Activated CD4-positive, alpha-beta T cell treated with anti-CD3 and anti-CD28 coated beads, Interleukin-2, amount 10 ng/mL, durations not matched to agents 7 days and 5 days (primary cell): Measurements from ENCODE around the gene PDE7B. TPM values are rescaled to one million over a fixed set of nuclear protein-coding genes. Genes with fewer than 3 reads are reported as not detected.
"Not testable (repeated sequence)": the region's sequence is repeated elsewhere in the genome, so short reads cannot be mapped to it uniquely, and the experiment has no call there.

ENCODE experiments used
- CTCF ChIA-PET: fragments of 350-600 bp; sonication (Branson Sonifier 250); formaldehyde crosslinking; loops from one replicate; lab custom pipeline; 2021; ENCODE audit warnings: antibody characterized with exemption; lab: Charles Lee
- POLR2A ChIA-PET: fragments of 350-600 bp; sonication (Branson Sonifier 250); formaldehyde crosslinking; loops from one replicate; lab custom pipeline; 2021; ENCODE audit warnings: antibody characterized with exemption; lab: Charles Lee
- DNase-seq: peaks from one replicate; pipeline ENCODE4 v3.0.0-alpha.2; 2020
- H3K27ac Mint-ChIP-seq: one replicate; pipeline ENCODE4 v1.8.0; 2021; ENCODE audit warnings: mild to moderate bottlenecking, moderate library complexity, mixed read lengths
- H3K27me3 Mint-ChIP-seq: one replicate; pipeline ENCODE4 v1.8.0; 2021; ENCODE audit warnings: mixed read lengths
- H3K36me3 Mint-ChIP-seq: one replicate; pipeline ENCODE4 v1.8.0; 2021; ENCODE audit warnings: low read depth, mixed read lengths
- H3K4me1 Mint-ChIP-seq: one replicate; pipeline ENCODE4 v1.8.0; 2021; ENCODE audit warnings: mixed read lengths
- H3K4me3 Mint-ChIP-seq: one replicate; pipeline ENCODE4 v1.8.0; 2021; ENCODE audit warnings: mild to moderate bottlenecking, moderate library complexity, mixed read lengths
- H3K9me3 Mint-ChIP-seq: one replicate; pipeline ENCODE4 v1.8.0; 2021; ENCODE audit warnings: mixed read lengths
- total RNA-seq, 2 experiments: library from RNA; stranded (reverse); gene quantifications; one replicate each; pipeline ENCODE4 v1.2.3, GENCODE V29; 2021

PDE7B gene
- total RNA-seq, 2 experiments from 2014 or later = 0.57 to 1.2 TPM

- ChIA-PET POLR2A (no interaction called here), CTCF (interaction anchor here (0.6 kb wide), 1 partner anchor 746 kb away, joined by 5 read pairs; no protein-coding TSS in a partner anchor)
- H3K4me3 Mint-ChIP-seq = no peak overlapping the region
- H3K27ac Mint-ChIP-seq = no peak overlapping the region
- no peak for DNase-seq
- no peaks in the 10 kb centered on the region for H3K4me1 Mint-ChIP-seq
- H3K9me3 Mint-ChIP-seq = peaks cover 2% of the 10 kb centered on the region
- H3K36me3 Mint-ChIP-seq = no peaks in the 10 kb centered on the region
- H3K27me3 Mint-ChIP-seq = peaks cover 2% of the 10 kb centered on the region
These were observed 357.3 kb downstream of the PDE7B start for GRCh38 chr6:136208783-136209182.

DNA sequence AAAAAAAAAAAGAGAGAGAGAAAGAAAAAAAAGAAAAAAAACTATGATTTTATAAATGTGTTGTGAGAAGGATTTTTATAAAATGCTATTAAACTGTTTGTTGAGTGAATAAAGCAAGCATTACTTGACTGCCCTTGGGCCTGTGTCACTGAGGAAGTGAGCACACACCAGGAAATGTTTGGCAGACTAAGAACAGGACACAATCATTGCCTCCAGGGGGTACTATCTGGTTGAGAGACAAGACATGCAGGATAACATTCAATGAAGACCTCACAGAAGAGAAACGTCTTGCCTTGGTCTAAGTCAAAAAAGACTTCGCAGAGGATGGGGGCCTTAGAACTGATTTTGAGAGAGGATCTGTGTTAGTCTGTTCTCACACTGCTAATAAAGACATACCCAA lies 358.0 kb downstream of the PDE7B start:
- Mint-ChIP-seq H3K9me3 (peaks cover 2% of the 10 kb centered on the region), H3K27me3 (peaks cover 2% of the 10 kb centered on the region), H3K4me3 (no peak overlapping the region), H3K4me1 (no peaks in the 10 kb centered on the region), H3K36me3 (no peaks in the 10 kb centered on the region), H3K27ac (no peak overlapping the region)
- ChIA-PET POLR2A (no interaction called here), CTCF (no interaction called here)
- no peak for DNase-seq

DNA sequence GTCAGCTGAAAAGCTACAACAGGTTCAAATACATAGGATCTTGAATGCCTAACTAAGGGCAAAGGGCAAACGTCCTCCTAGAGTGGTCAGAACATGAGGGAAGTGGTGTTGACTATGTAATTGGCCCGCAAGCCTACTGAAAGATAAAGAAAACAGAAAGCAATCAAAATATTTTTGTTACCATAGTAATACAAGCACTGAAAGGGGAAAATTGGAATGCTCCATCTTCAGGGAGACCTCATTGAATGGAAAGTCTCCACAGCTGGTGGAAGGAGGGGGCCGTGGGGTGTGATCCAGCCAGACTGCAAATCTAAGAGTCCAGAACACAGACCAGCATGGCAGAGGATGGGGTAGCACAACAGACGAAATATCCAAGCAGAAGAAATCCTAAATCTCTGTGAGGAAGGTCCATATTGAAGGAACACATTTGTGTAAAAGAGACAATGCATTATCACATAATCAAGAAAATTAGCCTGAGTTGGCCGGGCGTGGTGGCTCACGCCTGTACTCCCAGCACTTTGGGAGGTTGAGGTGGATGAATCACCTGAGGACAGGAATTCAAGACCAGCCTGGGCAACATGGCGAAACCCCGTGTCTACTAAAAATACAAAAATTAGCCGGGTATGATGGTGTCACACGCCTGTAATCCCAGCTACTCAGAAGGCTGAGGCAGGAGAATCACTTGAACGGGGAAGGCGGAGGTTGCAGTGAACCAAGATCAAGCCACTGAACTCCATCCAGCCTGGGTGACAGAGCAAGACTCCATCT lies 359.1 kb downstream of the PDE7B start:
- peaks cover 2% of the 10 kb centered on the region for H3K9me3 Mint-ChIP-seq
- ChIA-PET POLR2A (no interaction called here), CTCF (interaction anchor here (2.8 kb wide), 1 partner anchor 16 kb away, joined by 10 read pairs; no protein-coding TSS in a partner anchor)
- H3K36me3 Mint-ChIP-seq = no peaks in the 10 kb centered on the region
- no peak for DNase-seq
- H3K27ac Mint-ChIP-seq = no peak overlapping the region
- peaks cover 2% of the 10 kb centered on the region for H3K27me3 Mint-ChIP-seq
- no peaks in the 10 kb centered on the region for H3K4me1 Mint-ChIP-seq
- H3K4me3 Mint-ChIP-seq = no peak overlapping the region

- ChIA-PET CTCF (interaction anchor here (0.7 to 2.8 kb wide), 2 partner anchors 14 to 48 kb away, joined by 3 to 10 read pairs; no protein-coding TSS in a partner anchor), POLR2A (no interaction called here)
- no peaks in the 10 kb centered on the region for H3K27me3 Mint-ChIP-seq
- H3K27ac Mint-ChIP-seq = no peak overlapping the region
- no peaks in the 10 kb centered on the region for H3K4me1 Mint-ChIP-seq
- no peak overlapping the region for H3K4me3 Mint-ChIP-seq
- H3K36me3 Mint-ChIP-seq = no peaks in the 10 kb centered on the region
- H3K9me3 Mint-ChIP-seq = peaks cover 2% of the 10 kb centered on the region
- DNase-seq = no peak
These were observed 361.1 kb downstream of the PDE7B start for GRCh38 chr6:136212608-136213007.

- DNase-seq = no peak
- Mint-ChIP-seq H3K27me3 (no peaks in the 10 kb centered on the region), H3K36me3 (no peaks in the 10 kb centered on the region), H3K4me3 (no peak overlapping the region), H3K27ac (no peak overlapping the region), H3K9me3 (peaks cover 2% of the 10 kb centered on the region), H3K4me1 (no peaks in the 10 kb centered on the region)
- ChIA-PET CTCF (interaction anchor here (0.7 to 2.8 kb wide), 2 partner anchors 14 to 47 kb away, joined by 3 to 10 read pairs; no protein-coding TSS in a partner anchor), POLR2A (no interaction called here)
These were observed 361.6 kb downstream of the PDE7B start for GRCh38 chr6:136213012-136213539.

DNA sequence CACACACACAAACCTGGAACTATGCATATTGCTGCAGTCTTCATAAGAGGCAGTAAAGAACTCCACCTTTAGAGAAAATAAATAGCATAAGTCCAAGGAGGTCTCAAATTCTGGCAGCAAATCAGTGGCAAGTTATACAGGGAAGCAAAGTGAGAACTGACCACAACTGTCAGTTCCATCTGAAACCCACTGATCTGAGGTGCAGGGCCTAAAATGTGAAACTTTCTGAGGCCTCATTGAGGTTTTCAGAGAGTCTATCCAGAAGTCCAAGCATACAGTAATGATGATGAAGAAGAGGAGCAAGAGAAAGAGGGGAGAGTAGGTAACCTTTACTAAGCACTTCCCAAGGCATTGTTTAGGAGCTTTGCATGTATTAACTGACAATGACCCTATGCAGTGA lies 362.4 kb downstream of the PDE7B start:
- no peak for DNase-seq
- no peaks in the 10 kb centered on the region for H3K4me1 Mint-ChIP-seq
- H3K36me3 Mint-ChIP-seq = no peaks in the 10 kb centered on the region
- no peak overlapping the region for H3K27ac Mint-ChIP-seq
- POLR2A ChIA-PET = no interaction called here
- CTCF ChIA-PET = no interaction called here
- no peak overlapping the region for H3K4me3 Mint-ChIP-seq
- no peaks in the 10 kb centered on the region for H3K27me3 Mint-ChIP-seq
- peaks cover 4% of the 10 kb centered on the region for H3K9me3 Mint-ChIP-seq

DNA sequence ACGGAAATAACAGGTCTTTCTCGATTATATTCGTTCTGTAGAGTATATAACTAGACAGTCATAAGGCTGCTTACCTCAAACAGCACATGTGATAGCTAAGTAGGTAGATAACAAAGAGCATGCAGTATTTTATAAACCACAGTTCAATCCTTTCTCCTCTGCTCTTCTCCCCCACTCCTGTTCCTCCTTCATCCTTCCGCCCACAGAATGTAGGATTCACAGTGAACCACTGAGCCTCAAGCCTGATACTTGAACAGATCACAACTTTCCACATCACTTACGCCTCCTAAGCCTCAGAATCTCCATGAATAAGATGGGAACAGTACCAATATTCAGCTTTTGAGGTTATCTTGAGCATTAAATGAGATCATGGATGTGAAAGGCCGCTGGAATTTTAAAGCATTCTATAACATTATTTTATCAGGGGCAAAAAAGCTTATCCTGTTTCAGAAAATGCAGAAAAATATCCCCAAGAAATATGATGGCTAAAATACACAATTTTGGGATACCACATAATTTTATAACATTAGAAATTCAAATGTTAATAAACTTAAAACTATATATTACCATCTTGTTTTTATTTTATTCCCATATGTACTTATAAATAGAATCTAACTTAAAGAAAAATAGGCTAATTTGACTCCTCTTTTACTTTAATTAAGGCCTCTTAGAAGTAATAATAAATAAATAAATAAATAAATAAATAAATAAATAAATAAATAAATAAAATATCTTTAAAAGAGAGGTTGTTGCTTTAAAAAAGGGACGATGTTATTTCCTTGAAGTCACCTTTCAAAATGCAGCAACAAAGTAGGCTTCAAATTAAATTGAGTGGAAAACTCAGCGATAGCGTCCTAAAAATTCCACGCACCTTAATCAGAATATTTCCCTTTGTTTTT lies 365.3 kb downstream of the PDE7B start:
- POLR2A ChIA-PET = no interaction called here
- no peaks in the 10 kb centered on the region for H3K4me1 Mint-ChIP-seq
- H3K36me3 Mint-ChIP-seq = no peaks in the 10 kb centered on the region
- no peak overlapping the region for H3K4me3 Mint-ChIP-seq
- H3K9me3 Mint-ChIP-seq = peaks cover 10% of the 10 kb centered on the region
- no peak for DNase-seq
- H3K27ac Mint-ChIP-seq = no peak overlapping the region
- CTCF ChIA-PET = interaction anchor here (1.2 to 1.9 kb wide), 3 partner anchors 9 to 695 kb away, joined by 3 to 6 read pairs (median 3); no protein-coding TSS in a partner anchor
- no peaks in the 10 kb centered on the region for H3K27me3 Mint-ChIP-seq

- H3K9me3 Mint-ChIP-seq, POLR2A ChIA-PET, H3K4me1 Mint-ChIP-seq, H3K36me3 Mint-ChIP-seq, CTCF ChIA-PET, H3K4me3 Mint-ChIP-seq, H3K27me3 Mint-ChIP-seq, H3K27ac Mint-ChIP-seq, DNase-seq: not testable (repeated sequence)
These were observed 373.5 kb downstream of the PDE7B start for GRCh38 chr6:136224974-136225373.

- Mint-ChIP-seq H3K9me3 (no peaks in the 10 kb centered on the region), H3K36me3 (peaks cover 6% of the 10 kb centered on the region), H3K4me1 (peaks cover 9% of the 10 kb centered on the region), H3K27ac (no peak overlapping the region), H3K27me3 (no peaks in the 10 kb centered on the region), H3K4me3 (no peak overlapping the region)
- ChIA-PET CTCF (interaction anchor here (0.6 to 2.3 kb wide), 21 partner anchors 8 to 1532 kb away, joined by 3 to 12 read pairs (median 4); partner anchors contain the start of genes BCLAF1 and MTFR2), POLR2A (no interaction called here)
- DNase-seq = no peak
These were observed 374.0 kb downstream of the PDE7B start for GRCh38 chr6:136225496-136225895.

DNA sequence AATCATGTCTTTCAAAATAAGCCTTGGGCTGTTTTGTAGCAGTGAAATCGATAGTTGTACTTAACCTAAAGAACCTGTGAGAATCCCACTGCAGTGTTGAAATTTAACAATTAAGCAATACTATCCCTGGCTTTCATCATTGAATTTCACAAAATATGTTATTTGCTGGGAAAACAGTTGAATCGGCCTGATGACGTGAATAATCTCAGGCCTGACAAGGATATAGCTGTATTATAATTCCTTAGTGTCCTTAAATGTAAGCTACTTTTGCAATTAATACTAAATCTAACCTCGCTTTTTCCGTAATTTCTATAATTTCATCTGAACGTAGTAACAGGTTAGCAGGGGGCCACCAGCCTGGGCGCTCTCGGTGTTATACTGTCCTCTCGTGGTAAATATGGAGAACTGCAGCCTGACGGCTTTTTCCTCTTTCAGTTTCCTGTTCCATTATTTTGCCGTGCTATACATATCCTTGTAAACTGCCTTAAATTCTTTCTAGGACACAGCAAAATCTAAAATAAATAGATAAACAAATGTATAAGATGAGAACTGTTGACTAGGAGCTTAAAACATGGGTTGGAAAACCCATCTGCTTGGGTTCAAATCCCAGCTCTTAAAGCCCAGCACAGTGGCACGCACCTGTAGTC lies 374.6 kb downstream of the PDE7B start:
- ChIA-PET CTCF (interaction anchor here (0.6 to 2.4 kb wide), 33 partner anchors 9 to 1532 kb away, joined by 3 to 12 read pairs (median 4); partner anchors contain the start of genes AHI1, BCLAF1 and MTFR2), POLR2A (no interaction called here)
- Mint-ChIP-seq H3K4me3 (peak overlapping the region; percentile 20), H3K27ac (peak overlapping the region; percentile 38), H3K27me3 (no peaks in the 10 kb centered on the region), H3K36me3 (peaks cover 11% of the 10 kb centered on the region), H3K9me3 (no peaks in the 10 kb centered on the region), H3K4me1 (peaks cover 9% of the 10 kb centered on the region)
- DNase-seq = peak; percentile 63

GRCh38 chr6:136226674-136227377 lies 375.3 kb downstream of the PDE7B start:
- peaks cover 9% of the 10 kb centered on the region for H3K4me1 Mint-ChIP-seq
- no peaks in the 10 kb centered on the region for H3K27me3 Mint-ChIP-seq
- peak overlapping the region; percentile 20 for H3K4me3 Mint-ChIP-seq
- H3K36me3 Mint-ChIP-seq = peaks cover 11% of the 10 kb centered on the region
- H3K9me3 Mint-ChIP-seq = no peaks in the 10 kb centered on the region
- DNase-seq = no peak
- no peak overlapping the region for H3K27ac Mint-ChIP-seq
- POLR2A ChIA-PET = no interaction called here
- CTCF ChIA-PET = interaction anchor here (0.6 to 2.4 kb wide), 27 partner anchors 8 to 782 kb away, joined by 3 to 12 read pairs (median 5); partner anchors contain the start of genes AHI1, BCLAF1 and MTFR2
